ENCODE data around the gene TGFB1I1. TPM values are rescaled to one million over a fixed set of nuclear protein-coding genes. Genes with fewer than 3 reads are reported as not detected.

Gene TGFB1I1
- total and polyA plus RNA-seq, 2 of the 13 experiments (the other 11 are each of a cell fraction or from before 2014, with no cell fraction given), result 0.80 to 2.9 TPM

DNA sequence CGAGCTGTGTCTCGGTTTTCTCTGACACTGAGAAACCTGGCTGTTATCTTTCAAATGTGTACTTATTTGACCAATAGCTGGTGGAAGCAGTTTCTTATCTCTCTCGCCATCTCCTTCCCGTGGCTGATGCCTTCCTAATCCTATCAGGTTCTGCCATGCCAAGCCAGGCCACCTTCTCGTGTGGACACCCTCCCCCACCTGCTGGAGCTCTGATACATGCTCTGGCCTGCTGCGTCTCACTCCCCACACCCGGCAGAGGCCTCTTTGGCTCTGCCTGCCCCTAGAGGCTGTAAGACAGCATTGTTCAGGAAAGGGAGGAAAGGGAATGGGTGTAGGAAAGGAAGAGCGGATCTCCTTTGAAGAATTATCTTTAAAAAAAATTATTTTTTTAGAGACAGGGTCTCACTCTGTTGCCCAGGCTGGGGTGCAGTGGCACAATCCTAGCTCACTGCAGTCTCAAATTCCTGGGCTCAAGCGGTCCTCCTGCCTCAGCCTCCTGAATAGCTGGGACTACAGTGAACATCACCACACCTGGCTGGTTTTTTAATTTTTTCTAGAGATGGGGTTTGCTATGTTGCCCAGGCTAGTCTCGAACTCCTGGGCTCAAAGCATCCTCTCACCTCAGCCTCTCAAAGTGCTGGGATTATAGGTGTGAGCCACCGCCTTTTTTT is 20.1 kb upstream of the TGFB1I1 start (continued):
- TF ChIP-seq, protein P1, sequence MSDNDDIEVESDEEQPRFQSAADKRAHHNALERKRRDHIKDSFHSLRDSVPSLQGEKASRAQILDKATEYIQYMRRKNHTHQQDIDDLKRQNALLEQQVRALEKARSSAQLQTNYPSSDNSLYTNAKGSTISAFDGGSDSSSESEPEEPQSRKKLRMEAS (IDR thresholded peaks at IDR 0.05), result peak; percentile 65
- no peak for TF ChIP-seq ZNF24 (IDR thresholded peaks at IDR 0.05)
- no peak for TF ChIP-seq ZNF10 (CRISPR knock-in tag; IDR thresholded peaks at IDR 0.05; ENCODE audit: borderline replicate concordance, low read depth)
- TF ChIP-seq YEATS4 (CRISPR knock-in tag; IDR thresholded peaks at IDR 0.05; ENCODE audit: borderline replicate concordance), result no peak
- TF ChIP-seq, protein P2, sequence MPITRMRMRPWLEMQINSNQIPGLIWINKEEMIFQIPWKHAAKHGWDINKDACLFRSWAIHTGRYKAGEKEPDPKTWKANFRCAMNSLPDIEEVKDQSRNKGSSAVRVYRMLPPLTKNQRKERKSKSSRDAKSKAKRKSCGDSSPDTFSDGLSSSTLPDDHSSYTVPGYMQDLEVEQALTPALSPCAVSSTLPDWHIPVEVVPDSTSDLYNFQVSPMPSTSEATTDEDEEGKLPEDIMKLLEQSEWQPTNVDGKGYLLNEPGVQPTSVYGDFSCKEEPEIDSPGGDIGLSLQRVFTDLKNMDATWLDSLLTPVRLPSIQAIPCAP (CRISPR knock-in tag; IDR thresholded peaks at IDR 0.05; ENCODE audit: low read depth), result no peak
- TF ChIP-seq, protein P3, sequence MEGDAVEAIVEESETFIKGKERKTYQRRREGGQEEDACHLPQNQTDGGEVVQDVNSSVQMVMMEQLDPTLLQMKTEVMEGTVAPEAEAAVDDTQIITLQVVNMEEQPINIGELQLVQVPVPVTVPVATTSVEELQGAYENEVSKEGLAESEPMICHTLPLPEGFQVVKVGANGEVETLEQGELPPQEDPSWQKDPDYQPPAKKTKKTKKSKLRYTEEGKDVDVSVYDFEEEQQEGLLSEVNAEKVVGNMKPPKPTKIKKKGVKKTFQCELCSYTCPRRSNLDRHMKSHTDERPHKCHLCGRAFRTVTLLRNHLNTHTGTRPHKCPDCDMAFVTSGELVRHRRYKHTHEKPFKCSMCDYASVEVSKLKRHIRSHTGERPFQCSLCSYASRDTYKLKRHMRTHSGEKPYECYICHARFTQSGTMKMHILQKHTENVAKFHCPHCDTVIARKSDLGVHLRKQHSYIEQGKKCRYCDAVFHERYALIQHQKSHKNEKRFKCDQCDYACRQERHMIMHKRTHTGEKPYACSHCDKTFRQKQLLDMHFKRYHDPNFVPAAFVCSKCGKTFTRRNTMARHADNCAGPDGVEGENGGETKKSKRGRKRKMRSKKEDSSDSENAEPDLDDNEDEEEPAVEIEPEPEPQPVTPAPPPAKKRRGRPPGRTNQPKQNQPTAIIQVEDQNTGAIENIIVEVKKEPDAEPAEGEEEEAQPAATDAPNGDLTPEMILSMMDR (CRISPR knock-in tag; IDR thresholded peaks at IDR 0.05), result peak; percentile 76
- TF ChIP-seq PTBP1 (IDR thresholded peaks at IDR 0.05; ENCODE audit: low read depth, low read length, poor library complexity, severe bottlenecking), result no peak
- TF ChIP-seq, protein P4, sequence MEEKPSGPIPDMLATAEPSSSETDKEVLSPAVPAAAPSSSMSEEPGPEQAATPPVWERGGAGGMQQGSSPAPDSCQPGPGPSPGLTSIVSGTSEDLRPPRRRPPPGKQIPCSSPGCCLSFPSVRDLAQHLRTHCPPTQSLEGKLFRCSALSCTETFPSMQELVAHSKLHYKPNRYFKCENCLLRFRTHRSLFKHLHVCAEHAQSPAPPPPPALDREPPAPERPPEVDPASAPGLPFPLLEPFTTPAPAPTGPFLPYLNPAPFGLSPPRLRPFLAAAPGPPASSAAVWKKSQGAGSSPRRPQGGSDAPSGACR (CRISPR knock-in tag; IDR thresholded peaks at IDR 0.05), result 0 out of 2 replicates have a peak, but pooled peaks have one; percentile 51
- TF ChIP-seq NFE2 (CRISPR knock-in tag; IDR thresholded peaks at IDR 0.05), result no peak
- TF ChIP-seq KLF9 (CRISPR knock-in tag; IDR thresholded peaks at IDR 0.05; ENCODE audit: low read depth), result no peak
- TF ChIP-seq ETV5 (CRISPR knock-in tag; IDR thresholded peaks at IDR 0.05; ENCODE audit: borderline replicate concordance), result peak; percentile 30; the same call in 1 of the 2 replicates
- TF ChIP-seq SP5 (CRISPR knock-in tag; IDR thresholded peaks at IDR 0.05; ENCODE audit: borderline replicate concordance, low read depth), result 0 out of 2 replicates have a peak, but pooled peaks have one; percentile 29
- no peak; the same call in 1 of the 2 replicates for TF ChIP-seq GABPB1 (CRISPR knock-in tag; IDR thresholded peaks at IDR 0.05)
- peak; percentile 30; the same call in 1 of the 2 replicates for TF ChIP-seq HMG20A (CRISPR knock-in tag; IDR thresholded peaks at IDR 0.05; ENCODE audit: borderline replicate concordance)
- no peak for TF ChIP-seq KLF6 (CRISPR knock-in tag; IDR thresholded peaks at IDR 0.05)
- no peak for TF ChIP-seq ZNF652 (CRISPR knock-in tag; IDR thresholded peaks at IDR 0.05; ENCODE audit: borderline replicate concordance, low read depth)
- TF ChIP-seq CEBPG (CRISPR knock-in tag; IDR thresholded peaks at IDR 0.05), result no peak
- TF ChIP-seq, protein P5, sequence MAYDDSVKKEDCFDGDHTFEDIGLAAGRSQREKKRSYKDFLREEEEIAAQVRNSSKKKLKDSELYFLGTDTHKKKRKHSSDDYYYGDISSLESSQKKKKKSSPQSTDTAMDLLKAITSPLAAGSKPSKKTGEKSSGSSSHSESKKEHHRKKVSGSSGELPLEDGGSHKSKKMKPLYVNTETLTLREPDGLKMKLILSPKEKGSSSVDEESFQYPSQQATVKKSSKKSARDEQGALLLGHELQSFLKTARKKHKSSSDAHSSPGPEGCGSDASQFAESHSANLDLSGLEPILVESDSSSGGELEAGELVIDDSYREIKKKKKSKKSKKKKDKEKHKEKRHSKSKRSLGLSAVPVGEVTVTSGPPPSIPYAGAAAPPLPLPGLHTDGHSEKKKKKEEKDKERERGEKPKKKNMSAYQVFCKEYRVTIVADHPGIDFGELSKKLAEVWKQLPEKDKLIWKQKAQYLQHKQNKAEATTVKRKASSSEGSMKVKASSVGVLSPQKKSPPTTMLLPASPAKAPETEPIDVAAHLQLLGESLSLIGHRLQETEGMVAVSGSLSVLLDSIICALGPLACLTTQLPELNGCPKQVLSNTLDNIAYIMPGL (CRISPR knock-in tag; IDR thresholded peaks at IDR 0.05; ENCODE audit: borderline replicate concordance in 1 of 2, low read depth in 1 of 2), result peak; percentile 50 to 86; a peak in 3 of 4 replicates
- TF ChIP-seq ZNF550 (CRISPR knock-in tag; IDR thresholded peaks at IDR 0.05; ENCODE audit: borderline replicate concordance), result no peak
- TF ChIP-seq ZFY (CRISPR knock-in tag; IDR thresholded peaks at IDR 0.05), result peak; percentile 49; the same call in 1 of the 2 replicates
- TF ChIP-seq ZNF724P (CRISPR knock-in tag; IDR thresholded peaks at IDR 0.05; ENCODE audit: borderline replicate concordance), result no peak
- peak; percentile 62 for TF ChIP-seq SAP130 (CRISPR knock-in tag; IDR thresholded peaks at IDR 0.05; ENCODE audit: low read depth)
- TF ChIP-seq, protein P6, sequence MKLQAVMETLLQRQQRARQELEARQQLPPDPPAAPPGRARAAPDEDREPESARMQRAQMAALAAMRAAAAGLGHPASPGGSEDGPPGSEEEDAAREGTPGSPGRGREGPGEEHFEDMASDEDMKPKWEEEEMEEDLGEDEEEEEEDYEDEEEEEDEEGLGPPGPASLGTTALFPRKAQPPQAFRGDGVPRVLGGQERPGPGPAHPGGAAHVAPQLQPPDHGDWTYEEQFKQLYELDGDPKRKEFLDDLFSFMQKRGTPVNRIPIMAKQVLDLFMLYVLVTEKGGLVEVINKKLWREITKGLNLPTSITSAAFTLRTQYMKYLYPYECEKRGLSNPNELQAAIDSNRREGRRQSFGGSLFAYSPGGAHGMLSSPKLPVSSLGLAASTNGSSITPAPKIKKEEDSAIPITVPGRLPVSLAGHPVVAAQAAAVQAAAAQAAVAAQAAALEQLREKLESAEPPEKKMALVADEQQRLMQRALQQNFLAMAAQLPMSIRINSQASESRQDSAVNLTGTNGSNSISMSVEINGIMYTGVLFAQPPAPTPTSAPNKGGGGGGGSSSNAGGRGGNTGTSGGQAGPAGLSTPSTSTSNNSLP (IDR thresholded peaks at IDR 0.05; ENCODE audit: low read depth, low read length), result no peak
- TF ChIP-seq ZNF891 (CRISPR knock-in tag; IDR thresholded peaks at IDR 0.05), result no peak
